Measurements from ENCODE around the gene MAGEB4.
A peak's percentile ranks its signal among the peaks of the same experiment; 100 is the strongest.

DNA sequence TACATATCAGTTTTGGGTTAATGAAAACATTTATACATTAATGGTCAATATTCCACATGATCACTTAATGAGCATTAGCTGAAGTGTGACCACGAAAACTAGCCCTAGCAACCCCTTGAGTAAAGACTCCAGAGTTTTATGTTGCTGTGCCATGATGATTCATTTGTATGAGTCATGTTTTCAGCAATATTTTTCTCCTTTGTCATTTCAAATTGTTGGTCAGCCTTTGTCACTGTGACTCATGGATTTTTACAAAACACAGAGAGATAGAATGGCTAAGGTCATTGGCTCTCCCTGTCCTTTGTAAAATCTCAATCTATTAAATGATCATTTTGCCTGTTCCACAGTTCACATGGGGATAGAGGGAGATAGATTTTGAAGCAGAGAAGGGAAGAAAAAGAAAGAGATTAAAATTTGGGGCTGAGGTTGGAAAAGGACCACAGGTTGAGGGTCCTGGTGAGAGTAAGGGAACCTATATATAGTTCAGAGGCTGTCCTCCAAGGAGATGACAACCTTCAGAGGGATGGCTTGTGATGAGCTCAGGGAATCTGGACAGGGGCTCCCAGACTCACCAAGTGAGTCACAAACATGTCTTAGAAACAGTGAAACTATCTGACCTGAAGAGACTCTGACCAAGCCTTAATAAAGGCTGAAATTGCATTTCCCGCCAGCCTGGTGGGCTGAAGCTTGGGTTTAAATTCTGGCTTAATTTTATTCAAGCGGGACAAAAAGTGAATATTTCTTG lies 41.8 kb downstream of the MAGEB4 start:
- TF ChIP-seq, protein P1, sequence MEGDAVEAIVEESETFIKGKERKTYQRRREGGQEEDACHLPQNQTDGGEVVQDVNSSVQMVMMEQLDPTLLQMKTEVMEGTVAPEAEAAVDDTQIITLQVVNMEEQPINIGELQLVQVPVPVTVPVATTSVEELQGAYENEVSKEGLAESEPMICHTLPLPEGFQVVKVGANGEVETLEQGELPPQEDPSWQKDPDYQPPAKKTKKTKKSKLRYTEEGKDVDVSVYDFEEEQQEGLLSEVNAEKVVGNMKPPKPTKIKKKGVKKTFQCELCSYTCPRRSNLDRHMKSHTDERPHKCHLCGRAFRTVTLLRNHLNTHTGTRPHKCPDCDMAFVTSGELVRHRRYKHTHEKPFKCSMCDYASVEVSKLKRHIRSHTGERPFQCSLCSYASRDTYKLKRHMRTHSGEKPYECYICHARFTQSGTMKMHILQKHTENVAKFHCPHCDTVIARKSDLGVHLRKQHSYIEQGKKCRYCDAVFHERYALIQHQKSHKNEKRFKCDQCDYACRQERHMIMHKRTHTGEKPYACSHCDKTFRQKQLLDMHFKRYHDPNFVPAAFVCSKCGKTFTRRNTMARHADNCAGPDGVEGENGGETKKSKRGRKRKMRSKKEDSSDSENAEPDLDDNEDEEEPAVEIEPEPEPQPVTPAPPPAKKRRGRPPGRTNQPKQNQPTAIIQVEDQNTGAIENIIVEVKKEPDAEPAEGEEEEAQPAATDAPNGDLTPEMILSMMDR (conservative IDR thresholded peaks at IDR 0.05; ENCODE audit: low read depth, low read length), result no peak
- TF ChIP-seq, protein P2, sequence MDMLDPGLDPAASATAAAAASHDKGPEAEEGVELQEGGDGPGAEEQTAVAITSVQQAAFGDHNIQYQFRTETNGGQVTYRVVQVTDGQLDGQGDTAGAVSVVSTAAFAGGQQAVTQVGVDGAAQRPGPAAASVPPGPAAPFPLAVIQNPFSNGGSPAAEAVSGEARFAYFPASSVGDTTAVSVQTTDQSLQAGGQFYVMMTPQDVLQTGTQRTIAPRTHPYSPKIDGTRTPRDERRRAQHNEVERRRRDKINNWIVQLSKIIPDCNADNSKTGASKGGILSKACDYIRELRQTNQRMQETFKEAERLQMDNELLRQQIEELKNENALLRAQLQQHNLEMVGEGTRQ (IDR thresholded peaks at IDR 0.05; ENCODE audit: low read depth, low read length), result no peak
- TF ChIP-seq POLR2A (IDR thresholded peaks at IDR 0.05; ENCODE audit: low read depth, low read length) (no peak), CEBPB (IDR thresholded peaks at IDR 0.05; ENCODE audit: low read depth, low read length) (peak; percentile 11; the same call in 1 of the 2 replicates), CHD1 (IDR thresholded peaks at IDR 0.05; ENCODE audit: low read depth, low read length) (no peak), SMC3 (IDR thresholded peaks at IDR 0.05; ENCODE audit: low read depth, low read length) (no peak), RAD21 (IDR thresholded peaks at IDR 0.05; ENCODE audit: low read length) (no peak), MXI1 (IDR thresholded peaks at IDR 0.05; ENCODE audit: borderline replicate concordance, low read depth, low read length) (no peak), MAFK (IDR thresholded peaks at IDR 0.05; ENCODE audit: low read depth, low read length) (peak; percentile 50), FOS (IDR thresholded peaks at IDR 0.05; ENCODE audit: low read depth, low read length) (peak; percentile 99), RCOR1 (IDR thresholded peaks at IDR 0.05; ENCODE audit: insufficient replicate concordance, low read length) (no peak), MAZ (IDR thresholded peaks at IDR 0.05; ENCODE audit: borderline replicate concordance, low read depth, low read length) (no peak)
- TF ChIP-seq, protein P3, sequence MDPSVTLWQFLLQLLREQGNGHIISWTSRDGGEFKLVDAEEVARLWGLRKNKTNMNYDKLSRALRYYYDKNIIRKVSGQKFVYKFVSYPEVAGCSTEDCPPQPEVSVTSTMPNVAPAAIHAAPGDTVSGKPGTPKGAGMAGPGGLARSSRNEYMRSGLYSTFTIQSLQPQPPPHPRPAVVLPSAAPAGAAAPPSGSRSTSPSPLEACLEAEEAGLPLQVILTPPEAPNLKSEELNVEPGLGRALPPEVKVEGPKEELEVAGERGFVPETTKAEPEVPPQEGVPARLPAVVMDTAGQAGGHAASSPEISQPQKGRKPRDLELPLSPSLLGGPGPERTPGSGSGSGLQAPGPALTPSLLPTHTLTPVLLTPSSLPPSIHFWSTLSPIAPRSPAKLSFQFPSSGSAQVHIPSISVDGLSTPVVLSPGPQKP (IDR thresholded peaks at IDR 0.05; ENCODE audit: borderline replicate concordance, low read depth, low read length), result no peak

Data from IMR-90 (cell line).